Brain pericyte (primary cell): ENCODE results near the gene NAA25.
"Not testable (repeated sequence)": the region's sequence is repeated elsewhere in the genome, so short reads cannot be mapped to it uniquely, and the experiment has no call there.

ENCODE experiments used
- DNase-seq: peaks from one replicate; pipeline ENCODE4 v3.0.0-alpha.2; 2012; ENCODE audit warnings: low read depth, low spot score

Gene NAA25

DNA sequence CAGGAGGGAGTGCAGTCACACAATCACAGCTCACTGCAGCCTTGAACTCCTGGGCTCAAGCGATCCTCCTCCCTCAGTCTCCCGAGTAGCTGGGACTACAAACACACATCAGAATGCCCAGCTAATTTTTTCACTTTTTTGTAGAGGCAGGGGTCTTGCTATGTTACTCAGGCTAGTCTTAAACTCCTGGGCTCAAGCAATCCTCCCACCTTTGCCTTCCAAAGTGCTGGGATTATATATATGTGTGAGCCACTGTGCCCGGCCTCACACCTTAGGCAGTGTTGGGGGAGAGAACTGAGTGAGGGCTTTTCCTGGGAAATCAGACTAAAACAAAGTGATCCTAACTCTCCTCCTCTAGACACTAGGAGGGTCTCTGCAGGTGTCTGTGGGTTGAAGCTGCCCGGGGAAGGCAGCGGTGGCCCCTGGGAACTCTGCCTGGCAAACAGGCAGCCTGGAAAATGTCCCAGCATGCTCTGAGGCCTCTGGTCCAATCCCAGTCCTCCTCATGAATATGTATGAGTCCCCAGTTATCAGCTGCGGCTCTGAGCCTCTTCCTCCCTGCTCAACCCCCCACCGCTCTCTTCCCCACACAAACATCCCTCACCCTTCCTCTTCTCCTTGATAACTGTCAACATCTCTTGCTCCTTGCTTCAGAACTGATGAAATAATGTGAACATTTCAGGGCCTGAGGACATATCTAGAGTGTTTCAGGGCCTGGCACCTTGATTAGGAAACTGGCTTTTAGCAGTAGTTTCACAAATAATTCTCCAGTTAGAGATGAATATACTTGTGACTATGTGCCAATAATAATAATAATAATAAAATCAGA, 7.9 kb upstream of the NAA25 start:
- DNase-seq, result no peak

DNA sequence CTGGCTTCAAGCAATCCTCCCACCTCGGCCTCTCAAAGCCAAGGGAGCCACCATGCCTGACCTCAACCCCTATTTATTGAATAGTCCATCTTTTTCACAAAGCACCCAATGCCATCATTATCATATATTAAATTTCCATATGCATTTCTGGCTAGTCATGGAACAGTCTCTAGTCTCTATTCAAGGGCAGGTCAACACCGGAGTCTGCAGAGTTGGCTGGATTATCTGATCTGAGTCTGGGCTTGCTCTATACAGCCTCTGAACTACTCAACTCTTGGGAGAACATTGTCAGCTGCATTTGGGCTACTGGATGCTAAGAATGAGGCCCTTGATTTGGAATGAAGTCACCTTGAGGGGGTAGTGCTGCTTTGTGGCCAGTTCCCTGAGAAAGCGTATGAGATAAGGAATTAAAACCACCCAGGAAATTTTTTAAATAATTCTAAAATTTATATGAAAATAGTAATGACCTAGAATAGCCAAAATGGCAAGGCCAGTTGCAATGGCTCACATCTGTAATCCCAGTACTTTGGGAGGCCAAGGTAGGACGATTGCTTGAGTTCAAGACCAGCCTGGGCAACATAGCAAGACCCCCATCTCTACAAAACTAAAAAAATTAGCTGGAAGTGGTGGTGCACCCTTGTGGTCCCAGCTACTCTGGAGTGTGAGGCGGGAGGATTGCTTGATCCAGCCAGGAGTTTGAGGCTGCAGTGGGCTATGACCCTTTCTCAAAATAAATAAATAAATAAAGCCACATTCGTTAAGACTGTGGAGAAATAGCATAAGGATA, 6.9 kb upstream of the NAA25 start:
- no peak for DNase-seq

DNA sequence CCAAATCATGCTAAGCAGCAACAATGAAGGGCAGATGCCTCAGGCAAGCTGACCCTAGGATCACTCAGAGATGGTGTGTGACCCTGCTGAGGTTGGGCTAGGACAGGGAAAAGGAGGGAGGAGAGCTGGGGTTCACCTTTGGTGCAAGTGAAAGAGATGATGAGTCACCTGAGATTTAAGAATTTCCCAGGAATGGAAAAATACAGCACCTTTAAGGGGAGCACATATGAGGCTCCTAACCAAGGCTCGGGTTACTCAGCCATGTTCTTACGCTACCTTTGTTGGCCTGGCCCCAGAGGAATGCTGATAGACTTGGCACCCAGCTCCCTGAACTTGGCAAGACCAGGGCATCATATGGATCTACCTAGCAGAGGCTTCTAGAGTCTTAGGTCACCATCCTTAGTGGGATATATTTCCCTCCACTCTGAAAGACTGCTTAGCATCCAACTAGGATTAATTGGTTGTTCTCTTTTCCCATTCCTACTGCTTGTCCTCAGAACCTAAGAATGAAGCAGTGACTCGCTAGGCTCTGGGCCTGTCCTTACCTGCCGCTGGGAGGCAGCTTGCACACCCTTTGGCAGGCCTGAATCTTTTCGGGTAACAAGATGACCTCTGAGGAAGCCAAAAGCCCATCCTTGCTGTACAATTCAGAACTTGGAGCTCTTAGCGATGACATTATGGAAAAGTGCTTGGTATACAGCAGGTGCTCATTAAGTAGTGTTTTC, 4.0 kb upstream of the NAA25 start:
- DNase-seq, result no peak

DNA sequence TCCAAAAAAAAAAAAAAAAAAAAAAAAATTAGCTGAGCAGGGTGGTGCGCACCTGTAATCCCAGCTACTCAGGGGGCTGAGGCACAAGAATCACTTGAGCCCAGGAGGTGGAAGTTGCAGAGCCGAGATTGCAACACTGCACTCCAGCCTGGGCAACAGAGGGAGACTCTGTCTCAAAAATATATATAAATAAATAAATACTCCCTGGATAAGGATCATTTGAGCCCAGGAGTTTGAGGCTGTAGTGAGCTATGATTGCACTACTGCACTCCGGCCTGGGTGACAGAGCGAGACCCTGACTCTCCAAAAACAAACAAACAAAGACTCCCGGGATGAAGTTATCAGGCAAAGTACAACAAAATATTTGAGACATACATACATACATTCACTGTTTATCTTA, 3.3 kb upstream of the NAA25 start:
- no peak for DNase-seq

DNA sequence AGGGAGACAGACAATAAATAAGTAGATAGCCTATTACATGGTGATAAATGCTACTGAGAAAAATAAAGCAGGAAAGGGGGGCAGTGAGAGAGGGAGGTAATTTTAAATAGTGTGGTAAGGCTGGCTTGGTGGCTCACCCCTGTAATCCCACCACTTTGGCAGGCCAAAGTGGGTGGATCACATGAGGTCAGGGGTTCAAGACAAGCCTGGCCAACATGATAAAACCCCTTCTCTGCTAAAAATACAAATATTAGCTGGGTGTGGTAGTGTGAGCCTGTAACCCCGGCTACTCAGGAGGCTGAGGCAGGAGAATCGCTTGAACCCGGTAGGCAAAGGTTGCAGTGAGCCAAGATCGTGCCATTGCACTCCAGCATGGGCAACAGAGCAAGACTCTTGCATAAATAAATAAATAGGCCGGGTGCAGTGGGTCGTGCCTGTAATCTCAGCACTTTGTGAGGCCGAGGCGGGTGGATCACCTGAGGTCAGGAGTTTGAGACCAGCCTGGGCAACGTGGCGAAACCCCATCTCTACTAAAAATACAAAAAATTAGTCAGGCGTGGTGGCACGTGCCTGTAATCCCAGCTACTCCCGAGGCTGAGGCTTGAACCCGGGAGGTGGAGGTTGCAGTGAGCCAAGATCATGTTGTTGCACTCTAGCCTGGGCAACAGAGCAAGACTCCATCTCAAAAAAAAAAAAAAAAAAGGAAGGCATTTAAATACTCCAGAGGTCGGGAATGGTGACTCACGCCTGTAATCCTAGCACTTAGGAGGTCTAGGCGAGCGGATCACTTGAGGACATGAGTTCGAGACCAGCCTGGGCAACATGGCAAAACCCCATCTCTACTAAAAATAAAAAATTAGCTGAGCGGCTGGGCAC, 2.4 kb upstream of the NAA25 start:
- not testable (repeated sequence) for DNase-seq

DNA sequence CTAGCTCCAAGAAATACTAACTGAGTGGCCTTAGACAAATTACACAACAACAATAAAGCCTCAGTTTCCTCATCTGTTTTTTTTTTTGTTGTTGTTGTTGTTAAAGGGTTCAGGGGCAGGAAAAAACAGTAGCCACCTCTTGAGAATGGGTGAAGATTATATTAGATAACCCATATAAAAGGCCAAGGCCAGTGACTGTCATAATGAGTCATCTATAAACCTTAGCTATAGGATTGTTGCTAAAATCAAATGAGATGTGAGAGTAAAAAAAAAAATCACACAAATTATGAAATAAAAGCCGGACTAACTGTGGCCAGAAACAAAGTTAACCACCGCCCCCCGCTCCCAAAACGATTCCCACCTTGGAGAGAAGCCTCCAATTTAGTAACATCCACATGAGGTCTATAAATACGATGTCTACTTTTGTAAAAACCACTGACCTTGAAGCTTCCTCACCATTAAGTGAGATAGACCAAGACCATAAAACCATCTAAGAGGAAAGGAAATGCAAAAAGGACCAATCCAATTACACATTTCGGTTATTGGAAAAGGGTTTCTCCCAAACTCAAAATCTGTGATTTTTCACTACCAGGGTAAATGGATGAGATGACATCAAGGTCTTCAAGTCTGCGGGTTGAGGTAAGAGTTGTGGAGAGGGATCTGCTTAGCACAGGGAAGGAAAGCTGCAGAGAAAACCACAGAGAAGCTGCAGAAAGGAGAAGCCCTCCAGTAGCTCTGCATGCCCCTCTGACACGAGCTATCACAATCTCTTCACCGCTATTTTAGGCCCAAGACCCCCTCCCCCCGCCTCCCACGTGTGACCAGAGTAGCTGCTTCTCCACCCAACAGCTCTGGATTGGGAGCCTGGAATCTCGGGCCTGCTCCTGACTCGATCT, 1.0 kb downstream of the NAA25 start:
- DNase-seq, result no peak

DNA sequence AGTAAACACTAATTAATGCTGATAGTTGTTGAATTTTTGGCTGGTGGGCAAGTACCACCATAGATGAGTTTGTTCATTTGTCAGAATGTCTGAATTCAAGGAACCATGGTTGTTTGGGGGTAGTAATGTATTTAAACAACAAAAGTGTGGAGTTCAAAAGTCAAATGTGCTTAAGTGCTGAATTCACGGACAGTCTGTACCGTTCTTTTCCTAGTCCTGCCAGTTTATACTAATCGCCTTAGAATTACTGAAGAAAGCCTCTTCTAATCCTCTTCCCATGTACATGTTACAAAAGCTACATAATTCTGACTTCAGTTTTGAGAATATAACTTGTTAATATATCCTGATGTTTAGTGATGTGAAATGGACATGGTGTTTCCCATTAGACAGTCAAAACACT, 2.7 kb downstream of the NAA25 start:
- no peak for DNase-seq

DNA sequence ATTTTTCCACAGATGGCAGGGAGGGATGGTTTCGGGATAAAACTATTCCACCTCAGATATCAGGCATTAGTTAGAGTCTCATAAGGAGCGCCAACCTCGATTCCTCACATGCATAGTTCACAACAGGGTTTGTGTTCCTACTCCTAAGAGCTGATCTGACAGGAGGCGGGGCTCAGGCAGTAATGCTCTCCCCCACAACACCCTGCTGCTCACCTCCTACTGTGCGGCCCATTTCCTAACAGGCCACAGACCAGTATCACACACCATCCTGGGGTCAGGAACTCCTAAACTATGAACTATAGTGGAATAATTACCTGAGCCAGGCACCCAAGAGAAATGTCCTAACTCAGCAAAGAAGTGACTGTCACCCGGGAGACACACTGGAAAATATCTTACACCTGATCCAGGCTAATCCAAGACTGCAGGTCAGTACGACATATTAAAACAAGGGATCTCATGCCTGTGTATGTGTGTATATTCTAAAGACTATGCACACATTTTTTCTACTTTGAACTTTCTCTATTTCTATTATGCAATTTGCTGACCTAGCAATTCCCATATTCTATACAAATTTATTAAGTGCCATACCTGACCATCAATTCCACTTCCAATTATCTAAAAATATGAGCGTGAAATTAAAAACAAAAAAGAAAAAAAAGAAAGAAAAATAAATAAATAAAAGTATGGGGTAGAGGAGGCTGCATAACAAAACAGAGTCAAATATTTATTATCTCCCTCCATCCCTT, 4.7 kb downstream of the NAA25 start:
- no peak for DNase-seq

DNA sequence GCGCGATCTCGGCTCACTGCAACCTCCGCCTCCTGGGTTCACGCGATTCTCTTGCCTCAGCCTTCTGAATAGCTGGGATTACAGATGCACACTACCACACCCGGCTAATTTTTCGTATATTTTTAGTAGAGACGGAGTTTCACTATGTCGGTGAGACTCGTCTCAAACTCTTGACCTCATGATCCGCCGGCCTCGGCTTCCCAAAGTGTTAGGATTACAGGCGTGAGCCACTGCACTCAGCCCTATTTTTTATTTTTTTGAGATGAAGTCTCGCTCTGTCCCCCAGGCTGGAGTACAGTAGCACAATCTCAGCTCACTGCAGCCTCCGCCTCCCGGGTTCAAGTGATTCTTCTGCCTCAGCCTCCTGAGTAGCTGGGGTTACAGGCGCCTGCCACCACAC, 5.8 kb downstream of the NAA25 start:
- not testable (repeated sequence) for DNase-seq

DNA sequence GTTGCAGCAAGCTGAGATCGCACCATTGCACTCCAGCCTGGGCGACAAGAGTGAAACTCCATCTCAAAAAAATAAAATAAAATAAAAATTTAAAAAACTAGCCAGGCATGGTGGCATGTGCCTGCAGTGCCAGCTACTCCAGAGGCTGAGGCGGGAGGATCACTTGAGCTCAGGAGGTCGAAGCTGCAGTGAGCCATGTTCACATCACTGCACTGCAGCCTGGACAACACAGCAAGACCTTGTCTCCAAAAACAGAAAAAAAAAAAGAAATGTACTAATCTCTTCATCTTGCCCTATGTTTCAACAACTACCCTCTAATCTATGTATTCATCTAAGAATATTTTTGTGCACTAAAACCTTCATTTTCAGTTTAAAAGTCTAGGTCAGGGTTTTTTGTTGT, 6.5 kb downstream of the NAA25 start:
- no peak for DNase-seq

DNA sequence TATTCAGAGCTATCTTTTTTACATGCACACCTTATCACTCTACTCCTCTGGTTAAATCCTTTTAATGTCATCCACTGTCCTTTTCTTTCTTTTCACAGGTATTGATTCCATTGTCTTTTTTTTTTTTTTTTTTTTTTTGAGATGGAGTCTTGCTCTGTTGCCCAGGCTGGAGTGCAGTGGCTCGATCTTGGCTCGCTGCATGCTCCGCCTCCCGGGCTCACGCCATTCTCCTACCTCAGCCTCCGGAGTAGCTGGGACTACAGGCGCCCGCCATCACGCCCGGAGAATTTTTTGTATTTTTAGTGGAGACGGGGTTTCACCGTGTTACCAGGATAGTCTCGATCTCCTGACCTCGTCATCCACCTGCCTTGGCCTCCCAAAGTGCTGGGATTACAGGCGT, 8.1 kb downstream of the NAA25 start:
- not testable (repeated sequence) for DNase-seq

DNA sequence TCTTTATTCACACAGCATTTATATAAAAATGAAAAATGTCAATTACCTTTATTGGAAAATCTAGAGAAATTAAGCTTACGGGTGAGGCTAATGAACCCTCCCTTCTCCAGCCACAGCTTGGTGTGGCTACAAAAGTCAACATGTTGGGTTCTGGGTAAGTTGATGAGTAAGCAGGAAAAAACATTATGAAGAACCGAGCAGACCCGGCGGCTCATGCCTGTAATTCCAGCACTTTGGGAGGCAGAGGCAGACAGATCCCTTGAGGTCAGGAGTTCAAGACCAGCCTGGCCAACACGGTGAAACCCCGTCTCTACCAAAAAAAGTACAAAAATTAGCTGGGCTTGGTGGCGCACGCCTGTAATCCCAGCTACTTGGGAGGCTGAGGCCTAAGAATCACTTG, 10.9 kb downstream of the NAA25 start:
- DNase-seq, result no peak

DNA sequence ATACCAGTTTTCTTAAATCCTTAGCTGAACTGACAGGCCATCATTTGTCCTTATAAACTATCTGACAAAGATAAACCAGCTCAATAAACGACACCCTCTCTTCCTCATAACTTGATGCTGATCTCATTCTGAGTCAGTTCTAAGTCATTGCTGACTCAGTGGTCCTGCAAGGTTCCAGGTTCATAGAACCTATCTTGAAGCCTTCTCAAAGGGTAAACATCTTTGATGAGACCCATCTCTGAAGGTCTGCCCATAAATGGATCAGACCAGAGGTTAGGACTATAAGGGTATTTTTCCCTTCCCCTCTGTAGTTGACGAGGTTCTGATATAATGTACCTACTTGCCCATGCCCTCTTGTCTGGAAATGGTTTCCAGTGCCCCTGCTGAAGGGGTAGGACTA, 11.9 kb downstream of the NAA25 start:
- DNase-seq, result no peak

DNA sequence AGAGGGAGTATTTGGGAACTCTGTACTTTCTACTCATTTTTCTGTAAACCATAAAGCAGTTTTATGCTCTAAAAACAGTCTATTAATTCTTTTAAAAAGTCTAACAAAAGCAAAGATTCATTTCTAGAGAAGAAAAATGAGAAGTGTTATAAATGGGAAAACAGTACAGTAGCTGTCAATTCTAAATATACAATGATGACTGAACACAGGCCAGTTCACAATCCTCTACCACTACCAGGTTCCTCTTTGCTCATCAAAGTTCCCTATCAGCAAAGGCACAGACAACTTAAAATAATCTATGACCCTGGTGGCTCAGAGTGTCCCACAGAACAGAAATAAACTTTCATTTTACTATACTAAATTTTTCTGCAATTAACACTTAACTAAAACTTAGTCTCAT, 12.5 kb downstream of the NAA25 start:
- no peak for DNase-seq

DNA sequence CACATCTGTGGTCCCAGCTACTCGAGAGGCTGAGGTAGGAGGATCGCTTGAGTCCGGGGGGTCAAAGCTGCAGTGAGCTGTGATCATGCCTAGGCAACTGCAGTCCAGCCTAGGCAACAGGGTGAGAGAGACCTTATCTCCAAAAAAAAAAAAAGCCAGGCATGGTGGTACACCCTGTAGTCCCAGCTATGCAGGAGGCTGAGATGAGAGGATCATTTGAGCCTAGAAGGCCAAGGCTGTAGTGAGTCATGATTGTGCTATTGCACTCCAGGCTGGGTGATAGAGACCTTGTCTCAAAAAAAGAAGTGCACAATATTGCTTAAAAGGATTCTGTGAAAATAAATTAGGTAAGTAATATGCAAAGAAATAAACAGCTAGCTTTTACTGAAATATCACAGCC, 17.0 kb downstream of the NAA25 start:
- DNase-seq, result no peak

DNA sequence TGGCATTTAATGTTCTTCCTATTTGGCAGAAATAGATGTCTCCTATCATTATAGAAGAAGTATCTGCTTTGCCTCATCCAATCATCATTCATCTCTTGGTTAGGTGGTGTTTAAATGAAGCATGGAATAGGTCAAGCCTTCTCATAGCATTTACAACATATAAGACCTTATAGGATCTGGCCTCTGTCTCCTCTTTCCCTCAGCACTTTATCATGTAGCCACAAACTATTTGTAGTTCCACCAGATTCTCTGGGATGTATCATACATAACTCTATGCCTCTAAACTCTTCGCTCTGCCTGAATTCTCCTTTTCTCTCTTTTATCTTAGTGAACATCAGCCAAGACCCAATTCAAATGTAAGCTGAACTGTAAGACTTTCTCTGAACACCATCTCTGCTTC, 20.7 kb downstream of the NAA25 start:
- no peak for DNase-seq

DNA sequence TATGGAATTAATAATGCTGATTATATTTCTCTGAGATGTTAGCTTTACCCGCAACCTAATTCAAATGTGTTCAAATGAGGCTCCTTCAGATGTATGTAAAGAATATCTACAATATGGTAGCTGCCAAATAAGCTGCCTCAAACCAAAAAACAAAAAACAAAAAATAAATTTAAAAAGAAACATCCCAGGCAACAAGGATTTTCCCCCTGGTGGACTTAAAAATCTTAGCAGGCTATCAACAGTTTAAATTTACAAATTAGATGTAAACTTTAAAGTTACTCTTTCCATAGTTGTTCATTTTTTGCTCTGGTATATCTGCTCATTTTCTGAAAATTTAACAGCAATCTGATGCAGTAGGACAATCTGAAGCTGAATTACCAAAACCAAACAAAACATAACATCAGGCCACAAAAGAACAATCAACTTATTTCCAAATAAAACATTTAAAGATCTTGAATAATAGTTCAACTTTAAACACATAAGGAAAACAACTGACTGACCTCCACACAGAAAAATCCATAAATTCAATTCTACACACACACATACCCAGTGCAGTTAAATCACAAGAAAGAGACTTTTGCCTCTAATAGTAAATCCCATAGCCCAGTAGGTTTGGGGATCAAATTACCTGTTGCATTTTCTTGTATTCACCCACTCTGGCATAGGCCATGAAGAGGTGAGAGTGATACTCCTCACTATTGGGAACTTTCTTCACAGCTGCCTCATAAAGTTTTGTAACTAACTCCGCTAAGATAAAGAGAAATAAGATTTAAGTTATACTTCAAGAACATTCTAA, 21.3 kb downstream of the NAA25 start:
- DNase-seq, result no peak

DNA sequence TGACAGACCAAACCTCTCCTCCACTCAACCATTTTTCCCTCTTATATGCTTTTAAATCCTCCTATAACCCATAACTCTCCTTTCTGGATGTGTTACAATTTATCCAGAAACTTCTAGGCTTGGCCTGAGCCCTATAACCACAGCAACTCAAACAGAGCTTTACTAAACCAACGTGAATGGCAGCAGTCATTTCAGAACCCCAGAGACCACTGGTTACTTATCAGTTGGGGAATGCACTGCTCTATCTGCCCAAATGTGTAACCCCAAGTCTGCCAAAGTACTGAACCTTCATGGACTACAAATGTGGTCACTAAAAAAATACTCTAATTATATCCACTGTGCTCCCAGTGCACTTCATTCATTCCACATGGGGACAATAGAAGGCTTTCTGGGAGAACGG, 42.0 kb downstream of the NAA25 start:
- DNase-seq, result no peak

DNA sequence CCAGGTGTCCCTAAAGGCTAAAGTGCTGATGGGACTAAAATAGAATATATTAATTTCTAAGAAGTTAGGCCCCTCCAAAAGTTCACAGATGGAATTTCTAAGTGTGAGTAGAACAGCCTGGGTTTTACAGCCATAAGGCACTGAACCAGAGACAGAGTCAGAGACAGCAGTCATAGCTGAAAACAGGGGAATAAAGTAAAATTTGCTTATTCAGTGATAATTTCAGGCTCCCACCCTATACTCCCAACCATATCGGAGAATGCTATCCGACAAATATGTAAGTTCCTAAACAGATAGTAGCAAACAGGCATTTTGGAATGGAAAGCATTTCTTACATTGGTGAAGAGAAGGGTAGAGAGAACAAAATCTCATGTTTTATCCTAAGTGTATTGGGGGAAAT, 45.3 kb downstream of the NAA25 start:
- DNase-seq, result no peak
